HG03442 (cell line): ENCODE measurements around the gene FOXD2.

Experiments used
- ATAC-seq: cut with Tn5 transposase; IDR thresholded peaks from one replicate; pipeline ENCODE4 v1.9.1; 2021; ENCODE audit warnings: mild to moderate bottlenecking, moderate library complexity; ENCODE audit not compliant: unreplicated experiment

FOXD2 gene

GRCh38 chr1:47459253-47459788 lies 21.5 kb downstream of the FOXD2 start:
- ATAC-seq = no peak

- no peak for ATAC-seq
Observed at GRCh38 chr1:47460040-47460439, 22.2 kb downstream of the FOXD2 start.

GRCh38 chr1:47460456-47460855 lies 22.6 kb downstream of the FOXD2 start:
- no peak for ATAC-seq

- no peak for ATAC-seq
Observed at GRCh38 chr1:47465605-47466004, 27.8 kb downstream of the FOXD2 start.

- no peak for ATAC-seq
Observed at GRCh38 chr1:47468709-47469389, 31.0 kb downstream of the FOXD2 start.

- ATAC-seq = no peak
Observed at GRCh38 chr1:47469390-47469759, 31.5 kb downstream of the FOXD2 start.

- no peak for ATAC-seq
Observed at GRCh38 chr1:47469910-47470309, 32.1 kb downstream of the FOXD2 start.

GRCh38 chr1:47471163-47471562 lies 33.3 kb downstream of the FOXD2 start:
- ATAC-seq = no peak

- ATAC-seq = no peak
Observed at GRCh38 chr1:47474278-47475193, 36.7 kb downstream of the FOXD2 start.

GRCh38 chr1:47477595-47478080 lies 39.8 kb downstream of the FOXD2 start:
- no peak for ATAC-seq

GRCh38 chr1:47478090-47478489 lies 40.2 kb downstream of the FOXD2 start:
- no peak for ATAC-seq

- ATAC-seq = no peak
Observed at GRCh38 chr1:47479664-47480063, 41.8 kb downstream of the FOXD2 start.

- ATAC-seq = no peak
Observed at GRCh38 chr1:47481936-47482335, 44.1 kb downstream of the FOXD2 start.

- ATAC-seq = no peak
Observed at GRCh38 chr1:47482786-47483185, 44.9 kb downstream of the FOXD2 start.

GRCh38 chr1:47483651-47484050 lies 45.8 kb downstream of the FOXD2 start:
- no peak for ATAC-seq

GRCh38 chr1:47485817-47486216 lies 48.0 kb downstream of the FOXD2 start:
- no peak for ATAC-seq

- no peak for ATAC-seq
Observed at GRCh38 chr1:47487332-47487731, 49.5 kb downstream of the FOXD2 start.

- ATAC-seq = no peak
Observed at GRCh38 chr1:47487850-47488450, 50.1 kb downstream of the FOXD2 start.
